GM19397 (cell line): ENCODE results near the gene IPCEF1.
A peak's percentile ranks its signal among the peaks of the same experiment; 100 is the strongest.

Experiments
- ATAC-seq: cut with Tn5 transposase; IDR thresholded peaks from one replicate; pipeline ENCODE4 v1.9.1; 2021; ENCODE audit warnings: mild to moderate bottlenecking, moderate library complexity; ENCODE audit not compliant: unreplicated experiment

Gene IPCEF1

DNA sequence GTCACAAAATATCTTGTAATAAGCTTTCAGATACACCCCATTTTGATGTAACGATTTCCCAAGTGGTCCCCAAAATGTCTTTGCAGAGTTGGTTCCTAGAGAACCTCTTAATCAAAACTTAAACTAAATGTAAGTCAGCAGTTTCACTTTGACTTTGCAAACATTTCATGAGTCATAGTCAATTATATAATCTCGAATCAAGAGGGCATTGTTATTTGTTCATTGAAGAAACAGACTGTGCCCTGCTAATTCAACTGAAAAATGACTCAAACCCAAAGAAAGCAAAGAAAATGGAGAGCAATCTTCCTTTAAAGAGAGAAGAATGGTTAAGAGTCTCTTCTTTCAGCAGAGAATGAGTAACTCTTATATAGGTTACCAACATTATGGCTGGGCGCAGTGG lies 58.3 kb downstream of the IPCEF1 start:
- peak; percentile 40 for ATAC-seq

GRCh38 chr6:154297721-154298120 lies 58.9 kb downstream of the IPCEF1 start:
- ATAC-seq = no peak

GRCh38 chr6:154297210-154297609 lies 59.4 kb downstream of the IPCEF1 start:
- ATAC-seq = no peak

GRCh38 chr6:154295733-154296132 lies 60.9 kb downstream of the IPCEF1 start:
- ATAC-seq = no peak

DNA sequence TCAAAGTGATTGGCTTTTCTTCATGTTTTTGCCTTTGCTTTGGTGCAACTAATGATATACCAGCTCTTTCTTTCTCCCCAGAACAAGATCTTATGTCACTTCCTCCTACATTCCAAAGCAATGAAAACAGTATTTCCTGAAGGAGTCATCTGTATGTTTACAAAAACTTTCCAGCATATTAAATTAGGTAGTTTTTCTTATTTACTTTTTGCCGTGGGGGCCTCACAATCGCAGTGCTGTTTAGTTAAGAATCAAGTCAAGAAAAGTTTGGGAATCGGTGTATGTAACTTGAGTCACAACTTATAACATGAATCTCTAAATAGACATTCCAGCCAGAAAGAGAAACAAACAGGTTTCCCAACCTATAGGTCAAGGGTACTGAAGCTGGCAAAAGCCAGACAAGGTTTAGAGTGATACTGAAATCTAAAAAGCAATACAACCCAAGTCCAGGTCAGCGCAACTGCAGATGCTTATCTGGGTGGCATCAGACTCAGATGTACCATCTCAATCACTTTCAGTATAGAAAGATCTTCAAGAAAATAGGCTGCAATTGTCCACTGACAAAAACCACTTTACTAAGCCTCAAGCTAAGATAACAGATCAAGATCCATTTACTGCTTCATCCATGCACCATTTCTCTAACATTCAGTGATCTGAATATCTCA lies 63.6 kb downstream of the IPCEF1 start:
- ATAC-seq = no peak

DNA sequence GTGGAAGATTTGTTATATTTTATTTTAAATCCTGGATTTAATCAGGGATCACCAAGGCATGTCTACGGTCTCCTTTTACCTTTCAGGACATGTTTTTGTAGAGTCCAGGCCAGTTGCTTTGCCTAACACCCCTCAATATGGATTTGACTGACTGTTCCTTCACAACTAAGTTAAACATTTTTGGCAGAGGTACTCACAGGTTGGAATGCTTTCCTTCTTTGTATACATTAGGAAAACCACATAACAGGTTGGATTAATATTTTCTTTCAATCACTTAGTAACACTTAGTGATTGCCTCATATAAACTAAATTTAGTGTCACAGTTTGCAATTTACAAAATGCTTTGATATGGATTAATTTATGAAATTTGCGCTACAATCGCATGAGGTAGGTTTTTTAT lies 64.5 kb downstream of the IPCEF1 start:
- no peak for ATAC-seq

DNA sequence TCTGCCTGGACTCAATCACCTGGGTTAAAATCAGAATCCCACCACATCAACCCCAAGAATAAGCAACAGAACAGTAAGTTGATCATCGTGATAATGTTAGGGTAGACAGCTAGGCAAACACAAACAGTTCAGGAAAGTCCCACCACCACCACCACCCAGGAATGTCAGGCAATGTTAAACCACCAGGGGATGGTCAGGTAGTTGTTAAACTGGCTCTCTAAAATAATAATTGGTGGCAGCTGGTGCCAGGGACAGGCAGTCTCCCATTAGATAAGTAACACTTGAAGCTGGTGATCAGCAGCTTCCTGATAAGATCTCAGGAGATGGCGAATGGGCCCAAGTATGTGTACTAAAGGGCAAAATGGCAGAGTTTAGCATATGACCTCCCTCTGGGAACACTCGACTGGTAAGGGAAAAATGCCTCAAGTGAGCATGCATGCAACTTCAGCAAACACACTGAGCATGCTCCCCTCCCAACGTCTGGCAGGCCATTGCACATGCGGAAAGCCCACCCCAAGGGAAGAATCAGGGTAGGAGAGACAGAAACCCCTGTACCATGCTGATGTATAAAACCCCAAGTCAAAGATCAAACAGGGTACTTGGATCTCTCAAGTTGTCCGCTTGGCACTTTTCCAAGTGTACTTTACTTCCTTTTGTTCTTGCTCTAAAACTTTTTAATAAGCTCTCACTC lies 66.6 kb downstream of the IPCEF1 start:
- no peak for ATAC-seq

DNA sequence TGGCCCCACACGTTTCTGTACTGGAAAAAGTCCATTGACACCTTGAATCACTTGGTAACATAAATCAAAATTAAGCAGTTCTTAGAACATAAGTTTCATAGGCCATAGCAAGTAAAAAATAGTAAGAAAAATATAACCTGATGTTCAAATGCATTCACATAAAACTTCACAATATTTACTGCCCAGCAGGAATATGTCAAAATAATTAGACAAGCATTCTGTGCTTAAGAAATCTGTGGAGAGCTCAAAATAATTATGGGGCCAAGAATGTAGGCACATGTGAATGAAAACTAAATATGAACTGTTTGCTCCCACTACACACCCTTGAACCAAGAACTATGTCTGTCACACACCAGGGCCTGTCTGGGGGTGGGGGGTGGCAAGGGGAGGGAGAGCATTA lies 70.8 kb downstream of the IPCEF1 start:
- no peak for ATAC-seq

DNA sequence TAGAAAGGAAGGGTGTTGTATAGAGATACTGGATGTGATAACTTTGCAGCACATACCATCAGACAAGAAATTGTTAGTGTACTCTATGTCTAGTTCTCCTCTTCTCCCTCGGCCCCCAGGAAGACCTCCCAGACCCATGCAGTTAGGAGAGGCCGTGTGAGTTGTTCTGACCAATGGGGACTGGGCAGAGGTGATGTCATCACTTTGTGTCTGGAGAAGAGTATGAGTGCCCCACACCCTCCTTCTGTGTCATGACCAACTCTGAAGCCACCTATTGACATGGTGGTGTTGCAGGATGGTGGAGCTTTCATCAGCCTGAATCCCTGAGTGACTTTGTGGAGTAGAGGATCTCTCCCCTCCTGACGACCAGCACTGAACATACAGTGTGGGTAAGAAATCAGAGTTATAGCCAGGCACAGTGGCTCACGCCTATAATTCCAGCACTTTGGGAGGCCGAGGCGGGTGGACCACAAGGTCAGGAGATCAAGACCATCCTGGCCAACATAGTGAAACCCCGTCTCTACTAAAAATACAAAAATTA lies 72.2 kb downstream of the IPCEF1 start:
- ATAC-seq = no peak

DNA sequence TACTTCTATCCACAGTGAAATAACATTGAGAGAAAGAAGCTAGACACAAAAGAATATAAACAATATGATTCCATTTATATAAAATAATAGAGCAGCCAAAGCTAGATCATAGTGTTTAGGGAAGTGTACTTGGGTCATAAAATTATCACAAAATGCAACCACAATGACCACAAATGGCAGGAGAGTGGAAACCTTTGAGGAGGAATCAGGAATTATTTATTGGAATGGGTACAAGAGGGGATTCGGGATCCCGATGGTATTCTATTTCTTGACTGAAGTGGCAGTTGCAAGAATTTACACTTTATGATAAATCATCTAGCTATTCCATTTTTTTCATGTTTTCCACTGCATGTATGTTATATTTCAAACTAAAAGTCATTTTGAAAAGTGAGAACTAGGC lies 76.1 kb downstream of the IPCEF1 start:
- ATAC-seq = no peak

GRCh38 chr6:154277629-154278017 lies 79.0 kb downstream of the IPCEF1 start:
- no peak for ATAC-seq

DNA sequence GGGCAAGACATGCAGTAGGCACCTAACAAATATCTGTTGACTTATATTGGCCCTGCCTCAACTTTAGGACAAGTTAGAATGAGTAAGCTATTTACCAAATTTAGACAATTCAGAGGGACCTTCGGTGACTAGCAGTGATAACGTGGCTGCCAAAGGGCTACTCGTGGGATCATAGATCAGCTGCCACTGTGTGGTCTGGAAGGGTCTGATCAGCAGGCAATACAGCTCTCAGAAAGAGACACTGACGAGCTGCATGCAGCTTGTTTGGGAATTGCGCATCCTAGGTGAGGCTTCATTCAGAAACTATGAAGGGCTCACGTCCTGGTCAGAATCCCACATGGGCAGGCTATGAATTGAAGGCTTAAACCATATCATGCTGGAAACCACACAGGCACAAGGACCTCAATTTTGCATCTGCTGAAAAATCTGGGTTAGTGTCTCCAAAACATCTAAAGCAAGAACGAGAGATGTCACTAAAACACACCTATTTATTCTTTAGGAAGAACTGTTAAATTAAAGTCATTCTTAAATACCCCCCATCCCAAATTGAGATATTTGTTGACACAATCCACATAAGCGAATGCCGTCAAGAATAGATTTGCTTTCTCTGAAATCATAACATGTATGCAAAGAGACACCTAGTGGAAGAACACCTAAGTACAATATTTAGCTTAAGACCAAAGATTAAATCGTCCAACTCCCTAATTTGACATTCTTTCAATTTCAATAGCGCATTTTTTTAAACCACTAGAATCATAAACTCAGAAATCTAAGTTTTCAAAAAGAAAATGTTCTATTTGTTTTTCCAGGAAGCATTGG lies 79.6 kb downstream of the IPCEF1 start:
- ATAC-seq = peak; percentile 49

DNA sequence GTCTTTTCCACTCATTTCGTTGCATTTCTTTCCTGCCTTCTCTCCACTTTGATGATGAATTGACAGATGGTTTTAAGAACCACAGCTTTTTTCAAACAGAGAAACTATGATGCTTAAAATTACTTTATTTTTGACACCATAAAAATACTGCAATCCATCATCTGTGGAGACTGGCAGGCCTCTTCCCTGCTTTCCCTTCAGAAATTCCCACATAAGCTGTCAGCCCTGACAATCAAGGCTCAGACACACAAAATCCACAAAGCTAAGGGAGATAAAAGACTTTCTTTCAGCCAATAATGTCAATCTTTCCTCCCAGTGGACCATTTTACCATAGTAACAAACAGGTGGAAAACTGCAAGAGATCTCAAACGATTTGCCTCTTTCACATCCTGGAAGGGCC lies 82.4 kb downstream of the IPCEF1 start:
- no peak for ATAC-seq

DNA sequence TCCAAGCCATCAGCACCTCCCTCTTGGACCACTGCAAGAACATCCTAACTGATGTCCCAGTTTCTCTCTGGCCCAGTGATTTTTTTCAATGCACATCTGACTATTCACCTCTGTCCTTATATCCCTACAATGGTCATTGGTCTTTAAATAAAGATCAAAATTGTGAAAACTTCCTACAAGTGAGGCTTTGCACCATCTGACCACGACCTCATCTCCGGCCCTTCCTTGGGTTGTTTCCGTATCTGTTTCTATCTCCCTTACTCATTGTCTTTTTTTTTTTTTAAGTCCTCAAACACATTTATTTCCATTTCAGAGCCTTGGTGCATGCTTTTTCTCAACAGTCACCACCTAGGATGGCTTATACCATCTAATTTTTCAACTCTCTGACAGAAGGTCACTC lies 88.1 kb downstream of the IPCEF1 start:
- ATAC-seq = no peak

GRCh38 chr6:154267508-154268106 lies 89.0 kb downstream of the IPCEF1 start:
- no peak for ATAC-seq

DNA sequence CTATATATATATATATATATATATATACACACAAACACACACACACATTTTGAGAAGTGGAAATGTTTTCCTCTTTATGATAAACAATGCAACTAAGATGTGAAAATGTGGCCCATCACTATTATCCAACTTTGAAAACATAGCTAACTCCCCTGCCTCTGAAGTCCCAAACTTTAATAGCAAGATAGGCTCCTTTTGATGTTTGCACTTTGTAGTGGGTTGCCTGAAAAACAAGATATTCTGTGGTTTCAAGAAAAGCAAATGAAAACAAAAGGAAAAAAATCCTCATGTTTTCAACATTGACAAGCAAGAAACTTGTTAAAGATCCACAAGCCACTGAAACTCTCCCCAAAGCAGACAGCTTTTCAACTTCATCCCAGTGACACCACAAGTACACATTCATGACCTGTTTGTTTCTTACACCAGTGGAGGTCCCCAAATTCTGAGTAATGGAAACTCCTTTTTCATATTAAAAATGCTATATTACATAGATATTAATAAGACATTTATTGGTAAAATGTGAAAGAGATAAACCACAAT lies 90.0 kb downstream of the IPCEF1 start:
- no peak for ATAC-seq

GRCh38 chr6:154261688-154262397 lies 94.8 kb downstream of the IPCEF1 start:
- ATAC-seq = peak; percentile 25

DNA sequence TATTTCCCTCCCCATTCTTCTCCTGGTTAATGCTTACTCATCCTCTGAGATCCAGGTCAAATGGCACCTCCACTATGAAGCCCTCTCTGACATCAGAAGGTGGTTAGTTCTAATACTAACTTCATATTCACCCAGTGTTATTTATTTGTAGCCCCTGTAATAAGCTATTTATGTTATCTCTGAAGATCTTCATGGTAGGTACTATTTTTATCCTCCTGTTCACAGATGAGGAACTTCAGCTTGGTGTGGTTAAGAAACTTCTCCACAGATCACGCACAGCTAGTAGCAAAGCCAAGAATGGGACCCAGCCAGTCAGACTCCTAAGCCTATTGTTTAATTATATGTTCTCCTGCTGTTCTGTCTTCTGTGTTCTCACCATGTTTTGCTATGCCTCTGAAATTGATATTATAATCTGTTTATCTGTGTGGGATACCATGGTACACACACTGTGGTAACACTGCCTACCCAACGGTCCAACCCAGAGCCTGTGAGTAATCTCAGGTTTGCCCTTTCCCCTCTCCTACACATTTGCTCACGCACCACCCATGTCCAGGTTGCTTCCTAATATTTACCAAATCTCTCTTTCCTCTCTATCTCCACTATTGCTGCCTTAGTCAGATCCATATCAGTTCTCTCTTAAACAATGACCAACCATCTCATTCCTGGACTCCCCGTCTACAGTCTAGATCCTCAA lies 98.4 kb downstream of the IPCEF1 start:
- peak; percentile 80 for ATAC-seq

- ATAC-seq = no peak
Observed at GRCh38 chr6:154257067-154257466, 99.5 kb downstream of the IPCEF1 start.

DNA sequence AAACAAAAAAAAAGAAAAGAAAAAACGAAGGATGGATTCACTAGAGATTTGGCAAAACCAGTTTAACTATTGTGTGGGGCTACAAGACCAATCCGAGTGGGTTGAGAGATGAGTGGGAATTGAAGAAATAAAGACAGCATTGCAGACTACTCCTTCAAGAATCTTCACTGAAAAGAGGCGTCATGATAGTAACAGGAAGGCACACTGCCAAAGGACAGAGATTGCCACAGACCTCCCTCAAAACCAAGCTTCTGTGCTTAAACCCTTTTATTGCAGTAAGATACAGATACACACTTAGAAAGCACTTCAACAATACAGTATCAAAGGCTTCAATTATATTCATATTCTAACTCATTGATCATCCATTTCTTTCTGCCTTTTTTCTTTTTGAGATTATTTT lies 103.9 kb downstream of the IPCEF1 start:
- ATAC-seq = no peak
